ENCODE measurements around the gene SENP6.
"Not testable (repeated sequence)": the region's sequence is repeated elsewhere in the genome, so short reads cannot be mapped to it uniquely, and the experiment has no call there.

SENP6 gene

GRCh38 chr6:75656479-75656878 lies 54.8 kb downstream of the SENP6 start:
- no peak for DNase-seq (ENCODE audit: low read depth, low spot score)

- DNase-seq (ENCODE audit: low read depth, low spot score): no peak
Observed at GRCh38 chr6:75657327-75657726, 55.6 kb downstream of the SENP6 start.

- DNase-seq (ENCODE audit: low read depth, low spot score): no peak
Observed at GRCh38 chr6:75666592-75666991, 64.9 kb downstream of the SENP6 start.

GRCh38 chr6:75673884-75674283 lies 72.2 kb downstream of the SENP6 start:
- no peak for DNase-seq (ENCODE audit: low read depth, low spot score)

GRCh38 chr6:75676377-75676776 lies 74.7 kb downstream of the SENP6 start:
- DNase-seq (ENCODE audit: low read depth, low spot score): no peak

- DNase-seq (ENCODE audit: low read depth, low spot score): not testable (repeated sequence)
Observed at GRCh38 chr6:75682548-75682947, 80.9 kb downstream of the SENP6 start.

GRCh38 chr6:75683005-75683404 lies 81.3 kb downstream of the SENP6 start:
- DNase-seq (ENCODE audit: low read depth, low spot score): not testable (repeated sequence)

- not testable (repeated sequence) for DNase-seq (ENCODE audit: low read depth, low spot score)
Observed at GRCh38 chr6:75687535-75687934, 85.9 kb downstream of the SENP6 start.

GRCh38 chr6:75687937-75688336 lies 86.3 kb downstream of the SENP6 start:
- DNase-seq (ENCODE audit: low read depth, low spot score): not testable (repeated sequence)

GRCh38 chr6:75689576-75689975 lies 87.9 kb downstream of the SENP6 start:
- DNase-seq (ENCODE audit: low read depth, low spot score): no peak

GRCh38 chr6:75691012-75691411 lies 89.3 kb downstream of the SENP6 start:
- DNase-seq (ENCODE audit: low read depth, low spot score): no peak

GRCh38 chr6:75693534-75693933 lies 91.9 kb downstream of the SENP6 start:
- no peak for DNase-seq (ENCODE audit: low read depth, low spot score)

GRCh38 chr6:75694406-75694805 lies 92.7 kb downstream of the SENP6 start:
- no peak for DNase-seq (ENCODE audit: low read depth, low spot score)

GRCh38 chr6:75708334-75708733 lies 106.7 kb downstream of the SENP6 start:
- not testable (repeated sequence) for DNase-seq (ENCODE audit: low read depth, low spot score)

- DNase-seq (ENCODE audit: low read depth, low spot score): no peak
Observed at GRCh38 chr6:75711173-75711572, 109.5 kb downstream of the SENP6 start.

- DNase-seq (ENCODE audit: low read depth, low spot score): no peak
Observed at GRCh38 chr6:75719133-75719532, 117.5 kb downstream of the SENP6 start.

GRCh38 chr6:75723382-75723781 lies 121.7 kb downstream of the SENP6 start:
- DNase-seq (ENCODE audit: low read depth, low spot score): no peak

GRCh38 chr6:75727206-75727605 lies 125.5 kb downstream of the SENP6 start:
- DNase-seq (ENCODE audit: low read depth, low spot score): no peak

- DNase-seq (ENCODE audit: low read depth, low spot score): not testable (repeated sequence)
Observed at GRCh38 chr6:75731029-75731428, 129.3 kb downstream of the SENP6 start.

GRCh38 chr6:75735491-75736186 lies 134.0 kb downstream of the SENP6 start:
- DNase-seq (ENCODE audit: low read depth, low spot score): no peak

GRCh38 chr6:75743971-75744370 lies 142.3 kb downstream of the SENP6 start:
- no peak for DNase-seq (ENCODE audit: low read depth, low spot score)

GRCh38 chr6:75745404-75745803 lies 143.7 kb downstream of the SENP6 start:
- no peak for DNase-seq (ENCODE audit: low read depth, low spot score)

GRCh38 chr6:75746221-75746620 lies 144.5 kb downstream of the SENP6 start:
- DNase-seq (ENCODE audit: low read depth, low spot score): no peak

Measured in astrocyte of the hippocampus (primary cell).